ENCODE measurements around the gene GCK.
"Not testable (repeated sequence)": the region's sequence is repeated elsewhere in the genome, so short reads cannot be mapped to it uniquely, and the experiment has no call there.

GCK gene

GRCh38 chr7:44200699-44201461, 11.6 kb upstream of the GCK start, which contains the start of gene YKT6:
TSS of gene YKT6 (plus strand) at chr7:44200978. CDS start at chr7:44201136, 158 bp downstream.
- DNase-seq: peak; percentile 97

- not testable (repeated sequence) for DNase-seq
Observed at GRCh38 chr7:44200163-44200562, 10.9 kb upstream of the GCK start.

GRCh38 chr7:44197474-44197873, 8.2 kb upstream of the GCK start:
- no peak for DNase-seq

DNA sequence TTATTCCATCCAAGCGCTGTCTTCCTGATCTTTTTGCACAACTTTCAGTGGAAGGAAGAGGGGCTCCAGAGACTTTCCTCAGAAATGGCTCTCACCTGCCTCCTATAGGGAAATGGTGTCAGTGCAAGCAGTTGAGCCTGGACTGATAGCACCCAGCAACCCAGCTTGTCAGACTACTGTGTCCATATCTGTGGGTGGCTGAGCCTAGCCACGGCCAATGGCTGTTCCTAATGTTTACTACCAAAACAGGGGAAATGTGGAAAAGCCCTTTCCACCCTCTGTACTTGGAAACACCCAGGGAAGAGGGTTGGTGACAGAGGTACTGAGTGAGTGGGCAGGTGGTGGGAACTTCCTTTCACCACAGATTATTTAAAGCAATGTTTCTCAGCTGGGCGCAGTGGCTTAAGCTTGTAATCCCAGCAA, 7.2 kb upstream of the GCK start:
- DNase-seq: peak; percentile 57

DNA sequence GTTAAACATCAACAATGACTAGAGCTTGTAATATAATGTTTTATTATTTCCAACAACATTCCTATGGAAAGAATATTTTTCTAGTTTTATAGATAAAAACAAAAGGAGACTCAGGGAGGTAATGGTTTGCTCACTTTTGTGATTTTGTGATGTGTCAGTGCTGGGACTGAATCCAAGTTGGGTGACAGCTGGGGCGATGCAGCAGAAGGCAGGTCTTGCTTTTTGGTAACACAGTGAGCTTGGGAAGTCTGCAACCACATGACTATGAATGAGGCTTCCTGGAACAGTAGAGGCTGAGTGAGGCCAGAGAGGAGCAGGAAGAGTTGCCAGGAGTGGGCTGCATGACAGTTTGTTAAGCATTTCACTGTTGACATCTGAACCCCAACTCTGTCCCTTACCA, 6.7 kb upstream of the GCK start:
- DNase-seq: no peak

DNA sequence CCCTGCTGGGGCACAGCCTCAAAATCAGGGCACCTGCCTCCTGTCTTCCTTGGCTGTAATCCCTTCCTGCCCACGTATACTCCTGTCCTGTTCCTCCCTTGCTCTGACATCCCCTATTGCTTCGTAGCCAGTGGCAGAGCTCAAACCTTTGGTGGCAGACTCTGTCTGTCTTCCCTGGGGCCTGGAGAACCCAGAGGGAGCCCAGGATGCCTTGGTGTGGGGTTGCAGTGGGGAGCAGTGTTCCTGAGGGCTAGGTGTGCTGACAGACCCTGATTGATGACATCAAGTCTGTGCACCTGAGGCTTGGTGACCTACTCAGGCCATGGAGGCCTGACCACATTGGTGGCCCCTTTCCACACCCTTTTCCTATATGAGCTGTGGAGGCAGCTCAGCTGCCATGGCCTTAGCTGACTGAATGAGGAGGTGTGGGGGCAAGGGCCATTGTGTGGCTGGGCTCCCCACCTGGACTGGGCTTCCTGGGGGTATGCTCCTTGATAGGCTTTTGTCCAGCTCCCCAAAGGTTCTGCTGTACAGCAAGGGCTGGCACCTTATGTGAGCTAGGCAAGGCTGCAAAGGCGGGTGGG, 5.4 kb upstream of the GCK start:
- no peak for DNase-seq

- DNase-seq: no peak
Observed at GRCh38 chr7:44194069-44194468, 4.8 kb upstream of the GCK start.

GRCh38 chr7:44193011-44193802, 4.0 kb upstream of the GCK start:
- DNase-seq: no peak

GRCh38 chr7:44191171-44191570, 1.9 kb upstream of the GCK start:
- no peak for DNase-seq

GRCh38 chr7:44189993-44190872, 994 bp upstream of the GCK start:
- DNase-seq: no peak

- DNase-seq: no peak
Observed at GRCh38 chr7:44188480-44189225, 586 bp downstream of the GCK start.

GRCh38 chr7:44187636-44188416, 1.4 kb downstream of the GCK start:
- no peak for DNase-seq

- DNase-seq: no peak
Observed at GRCh38 chr7:44186736-44187135, 2.5 kb downstream of the GCK start.

GRCh38 chr7:44185729-44186128, 3.5 kb downstream of the GCK start:
- DNase-seq: no peak

DNA sequence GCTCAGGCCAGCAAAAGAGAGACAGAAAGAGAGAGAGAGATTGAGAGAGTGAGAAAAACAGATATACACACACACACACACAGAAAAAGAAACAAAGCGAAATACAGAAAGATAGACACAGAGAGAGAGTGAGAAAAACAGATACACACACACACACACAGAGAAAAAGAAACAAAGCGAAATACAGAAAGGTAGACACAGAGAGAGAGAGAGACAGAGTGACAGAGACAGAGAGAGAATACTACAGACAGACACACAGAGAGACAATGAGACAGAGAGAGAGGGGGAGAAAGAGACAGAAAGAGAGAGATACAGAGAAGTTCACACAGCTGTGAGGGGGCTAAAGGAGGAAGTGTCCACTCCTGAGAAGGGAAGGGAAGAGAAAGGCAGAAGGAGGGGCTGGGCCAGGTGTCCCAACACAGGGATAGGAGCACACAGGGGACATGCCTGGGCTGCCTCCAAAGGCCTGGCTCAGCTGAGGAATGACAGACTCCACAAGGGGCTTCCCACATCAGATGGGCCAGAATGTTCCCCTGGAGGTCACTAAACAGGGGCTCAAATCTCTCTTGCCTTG, 4.3 kb downstream of the GCK start:
- no peak for DNase-seq

- peak; percentile 39 for DNase-seq
Observed at GRCh38 chr7:44184206-44184872, 4.9 kb downstream of the GCK start.

DNA sequence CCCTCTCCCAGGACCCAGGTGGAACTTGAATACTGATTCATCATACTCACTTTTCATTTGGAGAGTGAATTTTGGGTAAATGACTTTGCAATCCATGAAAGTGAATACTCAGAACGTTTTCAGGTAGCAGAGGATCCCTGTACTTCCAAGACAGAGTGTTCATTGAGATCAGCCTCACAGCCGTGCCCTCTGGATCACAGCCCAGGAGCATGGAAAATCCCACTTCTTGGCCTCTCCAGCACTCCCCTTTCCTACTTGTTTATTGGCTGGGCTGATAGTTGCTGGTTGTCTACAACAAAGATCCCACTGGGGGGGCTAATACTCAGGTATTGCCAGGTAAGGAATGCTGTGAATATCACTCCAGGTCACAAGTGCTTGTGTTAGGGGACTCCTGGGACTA, 5.9 kb downstream of the GCK start:
- no peak for DNase-seq

GRCh38 chr7:44182827-44183226, 6.4 kb downstream of the GCK start:
- DNase-seq: no peak

GRCh38 chr7:44180631-44181030, 8.6 kb downstream of the GCK start:
- no peak for DNase-seq

GRCh38 chr7:44177570-44178131, 11.6 kb downstream of the GCK start:
- no peak for DNase-seq
